Activated CD8-positive, alpha-beta memory T cell treated with anti-CD3 and anti-CD28 coated beads for 48 hours (primary cell): ENCODE data around the gene NOTCH1.

Experiments
- DNase-seq, 3 experiments: peaks; one replicate each; pipeline ENCODE4 v3.0.0-alpha.2; 2020; ENCODE audit warnings: low read depth in 2 of 3, low spot score in 2 of 3

NOTCH1 gene

DNA sequence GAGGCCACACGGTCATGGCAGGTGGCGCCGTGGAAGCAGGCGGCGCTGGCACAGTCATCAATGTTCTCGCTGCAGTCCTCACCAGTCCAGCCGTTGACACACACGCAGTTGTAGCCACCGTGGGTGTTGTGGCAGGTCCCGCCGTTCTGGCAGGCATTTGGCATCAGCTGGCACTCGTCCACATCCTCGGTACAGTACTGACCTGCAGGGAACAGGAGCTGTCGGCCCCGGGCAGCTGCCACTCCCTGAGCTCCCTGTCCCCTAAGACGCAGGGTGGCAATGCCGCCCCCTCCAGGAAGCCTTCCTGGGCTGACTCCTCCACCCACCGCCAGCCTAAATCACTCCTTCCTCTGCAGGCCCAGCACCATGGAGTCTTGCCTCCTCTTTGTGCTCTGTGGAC lies 27.2 kb downstream of the NOTCH1 start:
- DNase-seq: no peak

DNA sequence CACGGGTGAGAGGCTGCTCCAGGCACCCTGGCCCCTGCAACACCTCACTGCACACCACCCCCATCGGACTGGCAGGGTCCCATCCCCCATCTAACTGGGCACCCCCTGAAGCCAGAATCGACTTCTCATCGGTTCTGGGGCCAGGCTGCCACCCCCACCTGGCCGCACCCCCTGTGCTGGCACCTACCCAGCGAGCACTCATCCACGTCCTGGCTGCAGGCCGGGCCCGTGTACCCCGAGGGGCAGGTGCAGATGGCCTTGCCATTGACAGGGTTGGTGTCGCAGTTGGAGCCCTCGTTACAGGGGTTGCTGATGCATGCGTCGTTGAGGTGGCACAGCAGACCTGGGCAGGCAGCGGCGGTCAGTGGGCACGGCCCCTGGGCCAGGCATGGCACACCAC lies 27.9 kb downstream of the NOTCH1 start:
- DNase-seq: no peak

DNA sequence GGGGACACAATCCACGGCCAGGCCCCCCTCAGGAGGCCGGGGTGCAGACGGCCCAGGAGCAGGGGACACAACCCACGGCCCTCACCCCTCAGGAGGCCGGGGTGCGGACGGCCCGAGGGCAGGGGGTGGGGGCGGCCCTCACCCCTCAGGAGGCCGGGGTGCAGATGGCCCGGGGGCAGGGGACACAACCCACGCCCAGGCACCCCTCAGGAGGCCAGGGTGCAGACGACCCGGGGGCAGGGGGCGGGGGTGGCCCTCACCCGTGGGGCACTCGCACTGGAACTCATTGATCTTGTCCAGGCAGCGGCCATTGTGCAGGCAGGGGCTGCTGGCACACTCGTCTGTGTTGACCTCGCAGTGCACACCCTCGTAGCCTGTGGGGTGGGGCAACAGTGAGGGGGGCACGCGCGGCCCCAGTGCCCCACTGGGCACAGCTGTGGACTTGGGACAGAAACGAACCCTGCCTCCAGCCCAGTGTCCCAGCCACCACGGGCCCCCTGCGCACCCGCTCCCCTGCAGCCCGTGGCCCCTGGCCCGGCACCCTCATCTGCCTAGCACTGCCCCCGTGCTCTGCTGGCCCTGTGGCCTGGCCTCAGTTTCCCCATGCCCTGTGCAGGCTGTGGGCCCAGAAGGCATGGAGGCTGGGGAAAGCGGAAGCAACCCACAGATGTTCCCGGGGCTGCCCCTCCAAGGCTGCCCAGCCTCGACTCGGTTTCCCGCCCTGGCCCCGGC lies 28.7 kb downstream of the NOTCH1 start:
- no peak for DNase-seq

DNA sequence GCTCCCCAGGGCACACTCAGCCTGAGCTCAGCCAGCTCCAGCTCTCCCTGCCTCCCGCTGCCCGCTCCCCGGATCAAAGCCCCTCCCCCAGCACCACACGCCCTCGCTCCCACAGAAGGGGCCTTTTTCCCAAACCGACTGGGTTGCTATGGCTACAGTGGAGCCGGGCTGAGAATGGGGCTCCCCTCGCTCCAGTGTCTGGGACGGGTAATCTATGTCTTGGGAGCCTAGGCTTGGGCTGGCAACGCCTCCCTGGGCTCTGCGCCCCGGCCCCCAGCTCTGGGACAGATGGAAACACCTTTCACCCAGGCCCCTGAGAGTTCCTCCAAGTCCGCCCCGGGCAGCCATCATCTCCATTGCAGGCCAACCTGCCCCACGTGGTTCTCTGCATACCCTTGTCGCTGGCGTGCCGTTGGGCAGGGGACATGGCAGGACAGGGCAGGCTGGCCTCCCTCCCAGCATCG lies 29.6 kb downstream of the NOTCH1 start:
- DNase-seq: no peak

DNA sequence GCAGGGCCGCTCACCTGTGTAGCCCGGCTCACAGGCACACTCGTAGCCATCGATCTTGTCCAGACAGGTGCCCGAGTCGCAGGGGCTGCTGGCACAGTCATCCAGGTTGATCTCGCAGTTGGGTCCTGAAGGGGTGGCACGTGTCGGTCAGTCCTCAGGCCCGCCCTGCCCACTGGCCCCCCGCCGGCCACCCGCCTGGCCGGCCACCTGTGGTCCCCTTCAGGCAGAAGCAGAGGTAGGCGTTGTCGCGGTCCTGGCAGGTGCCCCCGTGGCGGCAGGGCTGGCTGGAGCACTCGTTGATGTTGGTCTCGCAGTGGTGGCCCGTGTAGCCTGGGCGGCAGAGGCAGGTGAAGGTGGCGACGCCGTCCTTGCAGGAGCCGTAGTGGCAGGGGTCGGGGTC lies 30.6 kb downstream of the NOTCH1 start:
- DNase-seq: no peak

DNA sequence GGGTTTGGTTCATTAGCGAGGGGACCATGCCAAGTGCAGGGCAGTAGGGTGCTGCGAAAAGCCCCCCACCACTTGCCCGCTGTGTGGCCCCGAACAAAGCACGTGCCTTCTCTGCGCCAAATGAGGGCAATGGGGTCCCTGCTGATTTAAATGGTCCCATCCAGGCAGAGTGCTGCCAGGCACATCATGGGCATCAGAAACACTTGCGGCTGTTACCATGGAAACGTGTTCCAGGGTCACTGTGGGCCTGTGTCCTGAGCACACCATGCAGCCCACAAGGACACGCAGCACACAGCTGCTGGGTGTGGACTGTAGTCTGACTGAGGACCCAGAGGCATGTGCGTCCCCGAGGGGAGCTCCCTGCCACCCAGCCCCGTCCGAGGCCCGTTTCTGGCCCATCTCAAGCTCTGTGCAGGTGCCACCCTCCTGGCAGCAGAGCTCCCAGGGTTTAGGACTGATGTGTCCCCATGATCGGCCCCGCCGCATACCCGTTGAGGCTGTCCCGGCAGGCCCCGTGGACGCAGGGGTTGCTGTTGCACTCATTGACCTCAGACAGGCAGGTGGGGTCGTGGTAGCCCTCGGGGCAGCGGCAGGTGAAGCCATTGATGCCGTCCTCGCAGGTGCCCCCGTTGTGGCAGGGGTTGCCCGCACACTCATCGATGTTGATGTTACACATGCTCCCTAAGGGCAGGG lies 31.7 kb downstream of the NOTCH1 start:
- DNase-seq: no peak

DNA sequence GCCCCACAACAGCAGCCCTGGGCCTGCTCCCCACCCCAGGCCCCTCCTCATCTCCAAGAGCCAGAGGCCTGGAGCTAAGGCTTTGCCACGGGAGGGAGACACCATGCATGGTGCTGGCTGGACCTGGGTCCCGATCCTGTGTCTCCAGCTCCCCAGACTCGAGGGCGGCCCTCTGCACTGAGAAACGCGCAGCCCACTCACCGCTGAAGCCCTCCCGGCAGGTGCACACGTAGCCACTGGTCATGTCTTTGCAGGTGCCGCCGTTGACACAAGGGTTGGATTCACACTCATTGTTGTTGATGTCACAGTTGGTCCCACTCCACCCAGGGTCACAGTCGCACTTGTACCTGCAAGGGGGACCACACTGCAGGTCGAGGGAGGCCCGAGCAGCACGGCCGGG lies 32.7 kb downstream of the NOTCH1 start:
- no peak for DNase-seq

DNA sequence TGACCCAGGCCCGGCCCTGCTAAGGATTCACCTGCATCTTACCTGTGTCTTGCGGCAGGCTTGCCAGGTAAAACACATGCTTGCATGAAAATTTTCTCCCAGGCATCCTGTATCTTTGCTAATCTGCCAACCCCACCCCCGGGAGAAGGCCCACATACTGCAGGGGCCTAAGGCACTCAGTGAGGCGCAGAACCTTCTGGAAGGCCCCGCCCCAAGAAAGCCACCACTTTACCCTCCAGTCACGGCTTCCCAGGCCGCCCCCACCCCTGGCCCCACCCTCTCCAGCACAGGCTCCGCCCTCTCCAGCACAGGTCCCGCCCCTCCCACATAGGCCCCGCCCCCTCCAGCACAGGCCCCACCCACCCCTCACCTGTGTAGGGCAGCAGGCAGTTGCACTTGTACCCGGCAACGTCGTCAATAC lies 33.2 kb downstream of the NOTCH1 start:
- DNase-seq: no peak

DNA sequence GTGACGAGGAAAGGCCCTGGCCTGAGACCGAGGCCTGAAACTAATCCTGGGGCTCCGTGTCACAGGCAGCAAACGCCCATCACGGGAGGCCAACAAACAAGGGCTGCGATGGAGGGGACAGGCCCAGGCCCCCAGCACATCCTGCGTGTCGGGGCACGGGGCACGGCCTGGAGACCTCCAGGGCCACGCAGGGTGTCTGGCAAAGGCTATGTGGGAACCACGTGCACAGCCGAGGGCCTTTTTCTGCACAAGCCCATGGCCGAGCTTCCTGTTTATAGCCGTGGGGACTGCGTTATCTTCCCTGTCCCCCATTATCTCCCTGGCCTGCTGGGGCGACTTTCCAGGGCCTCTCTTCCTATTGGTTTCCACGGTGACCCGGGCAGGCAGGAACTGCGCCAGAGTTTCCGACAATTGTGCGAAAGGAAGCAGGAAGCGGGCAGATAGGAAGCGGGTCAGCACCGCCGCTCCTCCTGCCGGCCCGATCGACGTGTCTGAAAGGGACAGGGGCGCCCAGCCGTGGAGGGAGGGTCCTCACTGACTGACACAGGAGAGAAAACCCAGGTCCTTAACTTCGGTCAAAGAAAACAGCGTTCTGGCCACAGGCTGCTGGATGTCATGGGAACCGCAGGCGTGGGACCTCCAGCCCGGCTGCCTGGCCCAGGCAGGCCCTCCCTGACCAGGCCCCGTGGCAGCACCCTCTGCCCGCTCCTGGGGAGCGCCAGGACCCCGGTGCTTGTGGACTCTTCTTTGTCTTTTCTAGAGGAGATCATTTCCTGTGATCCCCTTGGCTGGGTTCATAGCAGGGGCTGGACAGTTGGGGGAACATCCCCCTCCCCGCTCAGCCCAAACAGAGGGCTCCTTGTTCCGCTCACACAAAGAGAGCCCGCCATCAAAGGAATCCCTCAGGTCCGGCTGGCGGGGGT lies 33.9 kb downstream of the NOTCH1 start:
- DNase-seq: no peak

DNA sequence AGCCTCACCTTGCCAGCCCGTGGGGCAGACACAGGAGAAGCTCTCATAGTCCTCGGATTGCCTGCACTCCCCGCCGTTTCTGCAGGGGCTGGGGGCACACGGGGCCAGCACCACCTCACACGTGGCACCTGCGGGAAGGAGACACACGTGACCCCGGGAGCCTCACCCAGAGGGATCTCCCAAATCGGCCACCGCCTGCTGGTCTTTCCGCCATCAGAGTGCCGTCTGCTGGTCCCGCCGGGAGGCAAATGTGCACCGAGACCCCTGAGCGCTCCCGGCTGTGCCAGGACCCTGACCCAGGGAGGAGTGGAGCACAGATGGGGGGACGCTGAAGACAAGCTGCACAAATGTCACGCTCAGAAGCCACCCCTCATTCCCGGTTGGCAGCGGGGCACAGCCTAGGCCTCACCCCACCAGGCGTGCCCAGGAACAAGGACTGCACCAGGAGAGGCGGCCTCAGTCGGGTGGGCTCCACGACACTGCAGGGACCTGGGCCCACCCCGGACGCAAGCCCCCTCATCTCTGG lies 34.6 kb downstream of the NOTCH1 start:
- no peak for DNase-seq

DNA sequence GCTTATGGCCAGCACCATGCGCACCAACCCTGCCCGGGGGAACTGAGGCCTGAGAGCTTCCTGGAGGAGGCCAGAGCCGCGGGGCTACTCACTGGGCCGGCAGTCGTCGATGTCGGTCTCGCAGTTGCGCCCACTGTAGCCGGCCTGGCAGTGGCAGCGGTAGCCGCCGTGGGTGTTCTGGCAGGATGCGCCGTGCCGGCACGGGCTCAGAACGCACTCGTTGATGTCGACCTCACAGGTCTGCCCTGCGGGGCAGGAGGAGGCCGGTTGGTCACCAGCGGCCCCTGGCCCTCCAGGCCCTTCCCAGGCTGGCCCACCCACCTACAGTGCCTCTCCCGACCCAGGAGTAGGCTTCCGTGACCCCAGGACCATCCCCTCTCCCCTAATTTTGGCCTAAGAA lies 35.3 kb downstream of the NOTCH1 start:
- no peak for DNase-seq

DNA sequence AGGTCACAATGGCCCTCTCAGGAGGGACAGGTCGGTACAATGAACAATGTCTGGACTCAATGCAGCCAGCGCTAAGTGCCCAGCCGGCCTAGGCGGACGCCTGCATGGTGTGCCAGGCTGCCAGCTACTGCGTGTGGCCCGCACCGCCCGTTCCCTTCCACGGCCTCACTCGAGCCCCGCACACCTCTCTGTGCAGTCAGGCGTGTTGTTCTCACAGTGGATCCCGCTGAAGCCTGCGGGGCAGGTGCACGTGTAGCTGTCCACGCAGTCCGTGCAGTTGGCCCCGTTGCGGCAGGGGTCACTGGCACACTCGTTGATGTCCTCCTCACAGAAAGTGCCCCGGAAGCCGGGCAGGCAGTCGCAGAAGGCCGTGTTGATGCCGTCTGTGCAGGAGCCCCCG lies 36.3 kb downstream of the NOTCH1 start:
- DNase-seq: no peak

DNA sequence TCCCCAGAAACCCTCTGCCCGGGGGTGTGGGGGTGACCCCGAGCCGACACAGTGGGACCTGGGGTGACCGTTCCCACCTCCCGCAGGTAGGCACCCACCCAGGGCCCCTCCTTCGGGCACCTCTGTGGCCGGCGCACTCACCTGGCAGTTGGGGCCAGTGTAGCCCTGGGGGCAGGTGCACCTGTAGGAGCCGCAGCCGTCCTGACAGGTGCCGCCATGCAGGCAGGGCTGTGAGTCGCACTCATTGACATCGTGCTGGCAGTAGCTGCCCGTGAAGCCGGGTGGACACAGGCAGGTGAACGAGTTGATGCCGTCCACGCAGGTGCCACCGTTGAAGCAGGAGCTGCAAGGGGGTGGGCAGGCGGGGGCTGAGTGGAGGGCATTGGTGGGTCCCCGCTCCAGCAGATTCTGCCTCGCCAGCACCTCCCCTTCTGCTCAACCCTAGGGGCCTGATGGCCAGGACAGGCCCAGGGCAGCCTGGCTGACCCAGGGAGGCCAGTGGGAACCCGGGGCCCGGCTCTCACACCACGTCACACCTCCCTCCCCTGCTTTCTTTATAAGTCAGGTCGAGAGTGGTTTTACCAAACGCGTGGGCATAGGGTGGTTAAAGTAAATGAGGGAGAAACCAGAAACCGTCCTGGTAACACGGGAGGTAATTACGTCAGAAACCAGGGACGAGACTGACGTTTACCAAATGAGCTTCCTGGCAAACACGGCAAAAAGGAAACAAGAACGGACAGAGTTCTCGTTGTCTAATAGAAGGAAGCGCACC lies 36.9 kb downstream of the NOTCH1 start:
- no peak for DNase-seq

DNA sequence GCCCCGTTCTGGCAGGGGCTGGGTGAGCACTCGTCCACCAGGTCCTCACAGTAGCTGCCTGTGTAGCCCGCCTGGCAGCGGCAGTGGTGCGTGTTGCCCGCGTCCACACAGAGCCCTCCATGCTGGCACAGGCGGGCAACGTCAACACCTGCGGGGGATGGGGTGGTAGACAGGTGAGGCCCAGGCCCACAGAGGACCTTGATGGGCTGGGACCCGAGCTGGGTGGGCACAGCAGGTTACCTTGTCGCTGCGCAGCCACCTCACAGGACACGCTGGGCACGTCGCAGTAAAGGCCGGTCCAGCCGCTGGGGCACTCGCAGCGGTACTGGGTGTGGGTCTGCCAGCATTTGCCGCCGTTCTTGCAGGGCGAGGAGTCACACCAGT lies 37.9 kb downstream of the NOTCH1 start:
- no peak for DNase-seq

DNA sequence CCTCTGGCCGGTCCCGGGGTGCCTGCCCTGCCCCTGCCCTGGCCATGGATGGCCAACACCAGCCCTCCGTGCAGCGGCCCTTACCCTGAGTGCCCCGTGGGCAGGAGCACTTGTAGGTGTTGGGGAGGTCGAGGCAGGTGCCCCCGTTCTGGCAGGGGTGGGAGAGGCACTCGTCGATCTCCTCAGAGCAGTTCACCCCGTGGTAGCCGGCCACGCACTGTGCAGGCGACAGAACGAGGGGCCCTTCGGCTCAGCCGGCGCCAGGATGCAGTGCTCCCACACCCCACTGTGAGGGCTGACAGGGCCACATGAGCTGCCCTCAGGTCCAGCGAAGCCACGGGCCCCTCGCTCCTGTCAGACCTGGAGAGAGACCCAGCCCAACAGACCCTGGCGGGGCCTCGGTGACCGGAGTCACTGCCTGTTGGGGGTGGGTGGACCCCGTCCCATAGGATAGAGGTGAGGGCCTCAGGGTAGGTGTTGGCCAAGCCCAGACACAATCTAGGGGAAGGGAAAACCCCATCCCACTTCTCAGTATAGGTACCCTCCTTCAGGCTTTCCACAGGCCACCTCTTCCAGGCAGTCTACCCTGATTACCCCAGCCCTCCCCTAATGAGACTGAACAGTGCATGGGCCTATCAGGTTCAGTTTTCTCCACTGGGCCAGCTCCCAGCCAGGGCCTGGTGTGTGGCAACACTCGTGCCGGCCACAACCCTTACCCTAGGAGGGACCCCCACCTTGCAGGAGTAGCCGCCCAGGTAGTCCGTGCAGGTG lies 38.4 kb downstream of the NOTCH1 start:
- DNase-seq: no peak

DNA sequence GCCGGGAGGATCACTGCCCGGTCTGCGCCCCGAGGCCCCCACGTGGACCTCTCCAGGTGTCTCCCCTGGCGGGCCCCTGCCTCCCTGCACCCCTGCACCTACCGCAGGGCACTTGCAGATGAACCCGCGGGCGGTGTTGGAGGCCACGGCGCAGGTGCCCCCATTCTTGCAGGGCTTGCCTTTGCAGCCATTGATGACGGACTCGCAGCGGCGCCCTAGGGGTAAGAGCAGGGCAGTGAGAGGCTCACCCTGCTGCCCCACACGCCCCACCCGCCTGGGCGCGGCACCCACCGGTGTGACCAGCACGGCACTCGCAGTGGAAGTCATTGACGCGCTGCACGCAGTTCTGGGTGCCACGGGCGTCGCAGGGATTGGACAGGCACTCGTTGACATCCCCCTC lies 39.4 kb downstream of the NOTCH1 start:
- DNase-seq: no peak

DNA sequence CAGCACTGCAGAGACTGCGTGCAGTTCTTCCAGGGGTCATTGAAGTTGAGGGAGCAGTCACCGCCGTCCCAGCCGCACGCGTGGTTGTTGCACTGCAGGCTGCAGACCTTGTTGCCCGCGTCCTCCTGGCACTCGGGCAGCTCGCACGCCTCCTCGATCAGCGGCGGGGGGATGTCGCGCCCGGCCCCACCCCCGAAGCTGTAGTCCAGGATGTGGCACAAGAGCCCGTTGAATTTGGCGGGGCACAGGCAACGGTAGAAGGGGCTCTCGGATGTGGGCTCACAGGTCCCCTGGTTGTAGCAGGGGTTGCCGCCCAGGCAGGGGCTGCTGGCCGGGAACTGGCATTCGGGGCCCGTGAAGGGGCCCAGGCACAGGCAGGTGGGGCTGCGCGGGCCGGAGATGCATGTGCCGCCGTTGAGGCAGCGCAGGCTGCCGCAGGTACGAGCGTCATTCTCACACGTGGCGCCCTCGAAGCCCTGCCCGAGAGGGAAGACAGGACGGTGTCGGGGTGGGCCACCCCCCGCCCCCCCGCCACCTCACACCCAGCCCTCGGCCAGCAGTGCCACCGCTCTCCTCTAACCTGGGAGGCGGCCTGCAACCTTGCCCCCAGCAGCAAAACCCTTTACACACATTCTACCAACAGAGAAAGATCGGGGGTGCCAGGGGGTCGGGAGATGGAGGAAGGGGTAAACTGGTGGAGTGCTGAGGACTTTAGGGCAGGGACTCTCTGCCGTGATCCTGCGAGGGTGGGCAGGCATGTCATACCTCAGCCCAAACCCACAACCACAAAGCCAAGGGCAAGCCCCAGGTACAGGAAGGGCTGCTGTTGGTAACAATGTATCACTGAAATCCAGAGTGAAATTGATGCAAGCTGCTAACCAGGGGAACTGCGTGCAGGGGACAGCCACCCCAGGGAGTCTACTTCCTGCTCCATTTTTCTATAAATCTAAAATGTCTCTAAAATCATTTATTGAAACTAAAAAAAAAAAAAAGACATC lies 40.1 kb downstream of the NOTCH1 start:
- DNase-seq: no peak

DNA sequence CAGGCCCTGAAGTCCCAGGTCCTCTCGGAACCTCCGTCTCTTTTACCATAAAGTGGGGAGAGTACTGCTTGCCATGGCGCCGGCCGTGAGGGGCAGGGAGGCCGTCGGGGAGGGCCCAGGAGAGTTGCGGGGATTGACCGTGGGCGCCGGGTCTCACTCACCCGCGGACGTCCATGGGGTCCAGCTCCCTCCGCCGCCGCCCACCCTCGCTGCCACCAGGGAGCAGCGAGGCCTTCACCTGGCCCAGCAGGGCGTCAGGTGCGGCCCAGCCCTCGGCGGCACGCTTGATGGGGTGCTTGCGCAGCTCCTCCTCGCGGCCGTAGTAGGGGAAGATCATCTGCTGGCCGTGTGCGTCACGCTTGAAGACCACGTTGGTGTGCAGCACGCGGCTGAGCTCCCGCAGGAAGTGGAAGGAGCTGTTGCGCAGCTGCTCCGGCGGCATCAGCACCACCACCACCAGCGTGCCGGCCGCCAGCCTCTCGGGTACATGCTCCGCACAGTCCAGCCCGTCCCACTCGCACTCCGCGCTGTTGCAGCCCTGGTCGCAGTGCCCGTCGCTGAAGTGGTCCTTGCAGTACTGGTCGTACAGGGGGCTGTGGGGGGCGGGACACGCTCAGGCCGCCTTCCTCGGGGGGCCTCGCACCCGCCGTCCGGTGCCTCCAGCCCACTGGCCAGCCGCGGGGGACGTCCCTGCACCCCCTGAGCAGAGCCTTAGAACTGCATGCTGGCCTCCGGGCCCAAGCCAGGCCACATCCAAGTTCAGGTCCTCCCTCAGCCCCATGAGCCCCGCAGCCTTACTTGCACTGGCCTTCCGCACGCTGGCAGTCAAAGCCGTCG lies 41.1 kb downstream of the NOTCH1 start:
- no peak for DNase-seq
